K562 (cell line): Measurements from ENCODE around the gene CCDC69. TPM values are rescaled to one million over a fixed set of nuclear protein-coding genes. Genes with fewer than 3 reads are reported as not detected.

Experiments used
- ATAC-seq: fragments of 200-7000 bp; cut with Tn5 transposase; 3 replicates; pipeline ENCODE4 v1.9.1; 2020; ENCODE audit warnings: moderate library complexity
- BruUV-seq: library from RNA; stranded (reverse); fragments of 400-500 nt; replicated peaks from 2 replicates; lab custom pipeline; 2021; lab: Mats Ljungman, UMichigan
- CTCF ChIA-PET: fragments of 300-600 bp; formaldehyde crosslinking; extraction: SDS; loops from one replicate; lab custom pipeline; 2021; ENCODE audit warnings: low intra/inter-chr PET ratio; lab: Yijun Ruan, JAX
- POLR2A ChIA-PET: fragments of 300-600, 350-650 bp; sonication (Branson Sonifier 250); formaldehyde crosslinking; extraction: SDS; loops from one replicate; lab custom pipeline; 2021; ENCODE audit warnings: antibody characterized with exemption, inconsistent platforms; lab: Yijun Ruan, JAX
- DNase-seq, 4 experiments: peaks; one replicate each; pipeline versions ENCODE4 v3.0.0 to v3.0.0-alpha.2; 2011 to 2018; ENCODE audit warnings: low spot score in 3 of 4, mixed read lengths in 3 of 4; ENCODE audit errors: extremely low read depth in 1 of 4
- FAIRE-seq: peaks from 2 replicates; lab custom pipeline; 2011; peaks lifted over from hg19 to GRCh38; lab: Jason Lieb, UNC
- H2AFZ ChIP-seq: 2 replicates; pipeline ENCODE4 v1.6.0; 2011; ENCODE audit warnings: low read depth, low read length, control low read depth, inconsistent platforms
- H3K27ac ChIP-seq: fragments of 200-600 bp; 3 replicates; pipeline ENCODE4 v1.8.0; 2011; ENCODE audit warnings: low read depth, mild to moderate bottlenecking, control low read depth, inconsistent platforms, low read length, moderate library complexity, mixed read lengths; ENCODE audit errors: extremely low read depth
- H3K27me3 ChIP-seq, 2 experiments: fragments of 300-600 bp in 1 of 2; 2 replicates in 1 of 2; 3 replicates in 1 of 2; pipeline versions ENCODE4 v1.6.0 to v1.8.0; 2011; ENCODE audit warnings: inconsistent platforms in 2 of 2, low read length in 2 of 2, mild to moderate bottlenecking in 1 of 2, mixed read lengths in 1 of 2, moderate library complexity in 1 of 2; ENCODE audit not compliant: control insufficient read depth in 2 of 2, insufficient read depth in 2 of 2
- H3K36me3 ChIP-seq: fragments of 300-600 bp; 3 replicates; pipeline ENCODE4 v1.8.0; 2011; ENCODE audit warnings: mild to moderate bottlenecking, low read length, inconsistent platforms; ENCODE audit not compliant: control insufficient read depth, insufficient read depth
- H3K4me1 ChIP-seq, 2 experiments: fragments of 200-600 bp in 1 of 2; replicated peaks in 1 of 2; 2 replicates in 1 of 2; 3 replicates in 1 of 2; pipeline versions ENCODE4 v1.5.1 to v1.8.0; 2011; ENCODE audit warnings: inconsistent platforms in 2 of 2, low read length in 2 of 2, mild to moderate bottlenecking in 1 of 2, mixed read lengths in 1 of 2, moderate library complexity in 1 of 2; ENCODE audit not compliant: control insufficient read depth in 2 of 2, insufficient read depth in 2 of 2
- H3K4me2 ChIP-seq: 2 replicates; pipeline ENCODE4 v1.6.1; 2011; ENCODE audit warnings: low read length, control low read depth, inconsistent platforms, mixed read lengths; ENCODE audit not compliant: insufficient read depth
- H3K4me3 ChIP-seq: fragments of 200-600 bp; sonication (generic), shearing (Covaris generic); 2 replicates; pipeline ENCODE4 v1.5.1; 2016; ENCODE audit warnings: control low read depth, inconsistent platforms
- H3K79me2 ChIP-seq: fragments of 200-600 bp; 3 replicates; pipeline ENCODE4 v1.8.0; 2011; ENCODE audit warnings: low read length, inconsistent platforms; ENCODE audit not compliant: control insufficient read depth, insufficient read depth
- H3K9ac ChIP-seq, 2 experiments: 2 replicates each; pipeline versions ENCODE4 v1.6.0 to v1.6.1; 2011; ENCODE audit warnings: low read depth in 2 of 2, low read length in 2 of 2, control low read depth in 1 of 2, inconsistent platforms in 1 of 2, mild to moderate bottlenecking in 1 of 2, mixed read lengths in 1 of 2; ENCODE audit not compliant: insufficient read depth in 1 of 2
- H3K9me1 ChIP-seq: one replicate; pipeline ENCODE4 v1.6.0; 2011; ENCODE audit warnings: inconsistent platforms, mild to moderate bottlenecking, low read length, moderate library complexity; ENCODE audit not compliant: control insufficient read depth, insufficient read depth
- H3K9me3 ChIP-seq: replicated peaks from 2 replicates; pipeline ENCODE4 v1.5.1; 2011; ENCODE audit warnings: low read depth, low read length, inconsistent platforms; ENCODE audit not compliant: control insufficient read depth, insufficient read depth
- H4K20me1 ChIP-seq: replicated peaks from 2 replicates; pipeline ENCODE4 v1.6.1; 2011; ENCODE audit warnings: low read length, inconsistent platforms, mixed read lengths; ENCODE audit not compliant: control insufficient read depth, insufficient read depth
- E2F1 ChIP-seq: sonication (generic); formaldehyde crosslinking; IDR thresholded peaks from 2 replicates; pipeline ENCODE4 v1.8.1; 2023; ENCODE audit warnings: mild to moderate bottlenecking, missing genetic modification reagents, moderate library complexity
- FOXP4 ChIP-seq: sonication (generic); formaldehyde crosslinking; IDR thresholded peaks from 2 replicates; pipeline ENCODE4 v1.8.0; 2022; ENCODE audit warnings: mild to moderate bottlenecking, missing genetic modification reagents, borderline replicate concordance
- JUNB ChIP-seq: fragments of 450-650 bp; formaldehyde crosslinking; conservative IDR thresholded peaks from 2 replicates; pipeline ENCODE4 v1.4.0; 2020; ENCODE audit warnings: mild to moderate bottlenecking
- POLR2B ChIP-seq: fragments of 450-650 bp; IDR thresholded peaks from 2 replicates; pipeline ENCODE4 v1.6.1; 2018; ENCODE audit warnings: low read depth; ENCODE audit not compliant: partially characterized antibody
- TFAP4 ChIP-seq: sonication (generic); formaldehyde crosslinking; IDR thresholded peaks from 2 replicates; pipeline ENCODE4 v1.8.0; 2022; ENCODE audit warnings: missing genetic modification reagents, mild to moderate bottlenecking, moderate library complexity, borderline replicate concordance
- ZBTB5 ChIP-seq: fragments of 450-650 bp; IDR thresholded peaks from 2 replicates; pipeline ENCODE4 v1.6.1; 2017; ENCODE audit warnings: antibody characterized with exemption
- ZNF133 ChIP-seq: fragments of 250-450 bp; sonication (Bioruptor Pico); IDR thresholded peaks from 2 replicates; pipeline ENCODE4 v1.4.0; 2020; ENCODE audit warnings: mild to moderate bottlenecking
- ZNF217 ChIP-seq: sonication (generic); formaldehyde crosslinking; IDR thresholded peaks from 2 replicates; pipeline ENCODE4 v1.8.0; 2022; ENCODE audit warnings: mild to moderate bottlenecking, missing genetic modification reagents
- ZNF584 ChIP-seq: fragments of 200-800 bp; sonication (Bioruptor generic); IDR thresholded peaks from 2 replicates; pipeline ENCODE4 v1.6.1; 2016; ENCODE audit warnings: low read depth, mild to moderate bottlenecking, missing genetic modification characterization, missing compliant biosample characterization
- WGBS: fragments of 100-300 bp; shearing (Covaris generic); methylation state at CpG from one replicate; pipeline ENCODE4 v1.1.6; 2016; ENCODE audit warnings: low coverage, mixed read lengths; ENCODE audit not compliant: insufficient coverage; ENCODE audit errors: missing lambda C conversion rate; 5-methylcytosine and 5-hydroxymethylcytosine counted together
- in situ Hi-C: fragments of 300-500 bp; cut with MboI; formaldehyde crosslinking; loops from 4 replicates; pipeline ENCODE4 v1.15.0; 2018; ENCODE audit warnings: inconsistent platforms, mixed read lengths
- intact Hi-C: fragments of 100-400 bp; cut with micrococcal nuclease; formaldehyde crosslinking; loops from 2 replicates; pipeline ENCODE4 v1.14.2; 2022
- polyA plus RNA-seq, 8 experiments: library from polyadenylated mRNA; depleted of rRNA in 4 of 8; stranded (reverse) in 5 of 8; unstranded in 3 of 8; fragments of >200 nt; fragmentation: Nextera tagmentation in 2 of 8; fragmentation: Illumina TruSeq in 1 of 8; extraction: Ambion mirVana in 2 of 8; extraction: Trizol in 1 of 8; gene quantifications; 2 replicates each; pipeline versions ENCODE4 v1.2.1 to v1.2.3, GENCODE V29; 2011 to 2014; ENCODE audit warnings: inconsistent platforms in 1 of 8, missing spikeins in 1 of 8
- total RNA-seq, 7 experiments: library from RNA; depleted of rRNA in 6 of 7; stranded (reverse); fragments of >200 nt in 6 of 7; fragmentation: Illumina TruSeq in 2 of 7; extraction: Trizol in 2 of 7; gene quantifications; 2 replicates each; pipeline versions ENCODE4 v1.2.1 to v1.2.3, GENCODE V29; 2011 to 2021; ENCODE audit warnings: low replicate concordance in 1 of 7

Gene CCDC69
- total and polyA plus RNA-seq, 9 of the 15 experiments (the other 6 are each of a cell fraction or from before 2014, with no cell fraction given) = 0.65 to 12.2 (median 7.6) TPM

DNA sequence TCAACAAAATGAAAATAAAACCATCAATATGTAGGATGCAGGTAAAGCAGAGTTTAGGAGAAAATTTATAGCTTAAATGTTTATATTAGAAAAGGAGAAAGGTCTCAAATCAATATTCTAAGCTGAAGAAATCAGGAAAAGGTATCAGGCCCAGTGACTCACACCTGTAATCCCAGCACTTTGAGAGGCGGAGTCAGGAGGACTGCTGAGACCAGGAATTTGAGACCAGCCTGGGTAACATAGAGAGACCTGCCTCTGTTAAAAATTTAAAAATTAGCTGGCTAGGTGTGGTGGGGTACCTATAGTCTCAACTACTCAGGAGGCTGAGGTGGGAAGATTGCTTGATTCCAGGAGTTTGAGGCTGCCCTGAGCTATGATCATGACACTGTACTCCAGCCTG, 32.2 kb downstream of the CCDC69 start:
- no peaks in the 10 kb centered on the region for H3K36me3 ChIP-seq

More for the DNA sequence above, 32.2 kb downstream of the CCDC69 start:
- CTCF ChIA-PET = no interaction called here
- Histone ChIP-seq H3K9ac (no peak overlapping the region), H3K9me3 (peaks cover 3% of the 10 kb centered on the region), H3K27me3 (no peaks in the 10 kb centered on the region), H4K20me1 (no peaks in the 10 kb centered on the region), H3K4me2 (no peak overlapping the region)
- ATAC-seq = no peak
- intact Hi-C loops (no loop called here), in situ Hi-C loops (no loop called here)
- no peak for FAIRE-seq
- POLR2A ChIA-PET = no interaction called here
- TF ChIP-seq TFAP4 (CRISPR knock-in tag) (no peak), POLR2B (no peak), ZNF584 (CRISPR knock-in tag) (no peak), ZNF133 (CRISPR knock-in tag) (no peak), FOXP4 (no peak), ZNF217 (CRISPR knock-in tag) (no peak), ZBTB5 (no peak), JUNB (CRISPR knock-in tag) (no peak), E2F1 (CRISPR knock-in tag) (no peak)
- TF ChIP-seq, all 486 proteins: peak for 0
- no peaks in the 10 kb centered on the region for H3K9me1 ChIP-seq
- WGBS = 62% methylated on average over 1 of the region's 1 CpG
- H3K27ac ChIP-seq = no peak overlapping the region
- no peaks in the 10 kb centered on the region for H3K79me2 ChIP-seq
- DNase-seq = no peak
- H3K4me3 ChIP-seq = no peak overlapping the region
- no peak overlapping the region for H2AFZ ChIP-seq
- no TSS peak for BruUV-seq
- no peaks in the 10 kb centered on the region for H3K4me1 ChIP-seq
